GM13976 (cell line): ENCODE measurements around the gene SNAP23.

Source experiments
- DNase-seq: peaks from one replicate; pipeline ENCODE4 v3.0.0; 2012; ENCODE audit warnings: low spot score
- CTCF ChIP-seq: IDR thresholded peaks from 2 replicates; pipeline ENCODE4 v1.5.1; 2012; ENCODE audit warnings: borderline replicate concordance, mild to moderate bottlenecking; ENCODE audit not compliant: insufficient read depth; ENCODE audit errors: extremely low read depth, missing control alignments, control extremely low read depth
- in situ Hi-C: fragments of 300-500 bp; cut with MboI; formaldehyde crosslinking; loops from one replicate; pipeline ENCODE4 v1.12.0; 2022; ENCODE audit warnings: low sequenced_read_pairs, mixed read lengths, inconsistent platforms; ENCODE audit not compliant: unreplicated experiment

SNAP23 gene

DNA sequence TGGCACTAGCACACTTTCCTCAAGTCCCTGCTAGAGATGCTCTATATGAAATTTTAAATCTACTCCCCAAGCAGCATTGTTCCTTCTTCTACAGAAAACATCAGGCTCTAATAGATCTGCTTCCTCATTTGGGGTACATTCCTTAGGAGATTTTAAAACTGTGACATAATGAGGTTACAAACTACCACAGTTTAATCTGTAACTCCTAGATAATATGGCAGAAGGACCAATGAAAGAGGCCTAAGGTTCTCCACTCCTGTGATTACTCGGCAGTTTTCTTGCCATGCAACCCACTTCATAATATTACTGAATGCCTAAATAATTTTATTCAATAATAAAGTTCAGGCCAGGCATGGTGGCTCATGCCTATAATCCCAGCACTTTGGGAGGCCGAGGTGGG is 20.6 kb upstream of the SNAP23 start:
- no peak for TF ChIP-seq CTCF
- no peak for DNase-seq
- in situ Hi-C loops = no loop called here

DNA sequence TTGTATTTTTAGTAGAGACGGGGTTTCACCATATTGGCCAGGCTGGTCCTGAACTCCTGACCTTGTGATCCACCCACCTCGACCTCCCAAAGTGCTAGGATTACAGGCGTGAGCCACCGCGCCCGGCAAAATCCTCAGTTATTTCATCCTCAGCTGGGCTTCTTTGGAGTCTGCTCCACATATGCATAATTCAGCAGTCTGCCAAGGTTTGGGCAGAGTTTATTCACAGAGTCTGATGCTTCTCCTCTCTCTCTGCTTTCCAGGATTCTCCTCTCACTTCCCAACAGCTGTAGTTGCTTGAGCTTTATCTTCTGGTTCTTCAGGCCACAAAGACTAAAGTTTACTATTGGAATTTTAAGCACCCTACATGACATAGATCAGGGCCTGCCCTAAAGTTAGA is 12.7 kb upstream of the SNAP23 start:
- TF ChIP-seq CTCF = no peak
- in situ Hi-C loops = no loop called here
- DNase-seq = no peak

DNA sequence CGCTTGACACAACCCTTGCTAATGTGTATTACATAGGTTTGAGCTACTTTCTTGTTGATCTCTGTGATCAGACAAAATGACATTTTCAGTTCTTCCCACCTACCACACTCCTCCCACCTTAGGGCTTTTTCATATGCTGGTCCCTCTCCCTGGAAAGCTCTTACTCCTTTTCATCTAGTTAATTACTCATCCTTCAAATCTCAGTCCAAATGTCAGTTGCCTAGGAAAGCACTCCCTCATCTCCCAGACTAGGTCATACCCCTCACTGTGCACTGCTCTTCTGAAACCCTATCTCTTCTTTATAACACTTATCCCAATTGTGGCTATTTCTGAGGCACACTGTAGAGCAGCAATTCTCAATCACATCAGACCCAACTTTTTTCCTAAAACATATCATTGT is 11.8 kb upstream of the SNAP23 start:
- in situ Hi-C loops = no loop called here
- no peak for TF ChIP-seq CTCF
- no peak for DNase-seq

DNA sequence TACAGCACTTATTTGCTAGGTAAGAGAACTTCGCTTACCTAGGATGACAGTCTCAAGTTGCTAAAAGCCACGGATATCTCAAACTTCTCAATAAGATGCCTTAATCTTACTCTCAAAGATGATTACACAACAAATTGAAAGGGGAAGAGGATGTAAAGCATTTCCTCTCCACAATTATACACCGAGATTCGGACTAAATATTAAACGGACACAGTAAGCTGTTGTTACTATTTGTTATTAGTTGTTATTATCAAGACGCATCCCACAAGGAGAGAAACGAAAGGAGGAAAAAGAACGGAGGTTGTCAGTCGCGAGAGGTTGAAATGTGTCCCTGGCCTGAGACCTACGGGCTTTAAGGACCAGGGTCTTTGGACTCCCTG is 5.2 kb upstream of the SNAP23 start:
- TF ChIP-seq CTCF = no peak
- in situ Hi-C loops = no loop called here
- DNase-seq = peak; percentile 39

GRCh38 chr15:42490671-42491538 is 4.5 kb upstream of the SNAP23 start, which contains the start of gene ZNF106:
ZNF106 (minus strand) TSS chr15:42491141; CDS start chr15:42472289, 18,852 bp downstream.
- DNase-seq = peak; percentile 94
- in situ Hi-C loops = no loop called here
- TF ChIP-seq CTCF = peak; percentile 13

- TF ChIP-seq CTCF = no peak
- in situ Hi-C loops = no loop called here
- no peak for DNase-seq
These were observed 3.8 kb upstream of the SNAP23 start for GRCh38 chr15:42491539-42492225.
